K562 (cell line): ENCODE results near the gene STOM. TPM values are rescaled to one million over a fixed set of nuclear protein-coding genes. Genes with fewer than 3 reads are reported as not detected.
A peak's percentile ranks its signal among the peaks of the same experiment; 100 is the strongest.

ENCODE experiments used
- BCOR ChIP-seq: fragments of 450-650 bp; IDR thresholded peaks from 2 replicates; pipeline ENCODE4 v1.6.1; 2016
- HES1 ChIP-seq: fragments of 450-650 bp; IDR thresholded peaks from 2 replicates; pipeline ENCODE4 v1.6.1; 2016; ENCODE audit warnings: low read depth, mild to moderate bottlenecking, moderate library complexity
- HIVEP1 ChIP-seq: fragments of 250-450 bp; sonication (Bioruptor Pico); IDR thresholded peaks from 2 replicates; pipeline ENCODE4 v1.4.0; 2020; ENCODE audit warnings: mild to moderate bottlenecking
- HMGN3 ChIP-seq: IDR thresholded peaks from 2 replicates; pipeline ENCODE4 v1.6.1; 2011; ENCODE audit warnings: borderline replicate concordance, low read depth, mild to moderate bottlenecking, mixed read lengths, low read length; ENCODE audit not compliant: insufficient read length; ENCODE audit errors: extremely low read depth
- KDM5B ChIP-seq: fragments of 200-600 bp; sonication (generic); IDR thresholded peaks from 2 replicates; pipeline ENCODE4 v1.6.1; 2012; ENCODE audit warnings: low read depth, mild to moderate bottlenecking, moderate library complexity, low read length, control low read depth, inconsistent platforms; ENCODE audit not compliant: insufficient replicate concordance
- MIER1 ChIP-seq: fragments of 450-650 bp; IDR thresholded peaks from 2 replicates; pipeline ENCODE4 v1.6.1; 2016; ENCODE audit warnings: antibody characterized with exemption, mild to moderate bottlenecking, low read depth
- NFIC ChIP-seq: fragments of 450-650 bp; IDR thresholded peaks from 2 replicates; pipeline ENCODE4 v1.6.1; 2017; ENCODE audit warnings: mild to moderate bottlenecking, inconsistent platforms
- POLR2G ChIP-seq: fragments of 200-400 bp; formaldehyde crosslinking; IDR thresholded peaks from 2 replicates; pipeline ENCODE4 v1.6.1; 2017; ENCODE audit warnings: low read depth, mild to moderate bottlenecking, antibody characterized with exemption, low read length, moderate library complexity
- RBBP5 ChIP-seq: fragments of 200-600 bp; sonication (generic); IDR thresholded peaks from 2 replicates; pipeline ENCODE4 v1.6.1; 2012; ENCODE audit warnings: borderline replicate concordance, mild to moderate bottlenecking, low read length, control low read depth, inconsistent platforms; ENCODE audit not compliant: insufficient read depth, poor library complexity, severe bottlenecking
- RFX7 ChIP-seq: fragments of 250-450 bp; sonication (Bioruptor Pico); IDR thresholded peaks from 2 replicates; pipeline ENCODE4 v1.5.1; 2021; ENCODE audit warnings: mild to moderate bottlenecking
- SMARCE1 ChIP-seq: fragments of 450-650 bp; IDR thresholded peaks from 2 replicates; pipeline ENCODE4 v1.7.1; 2016; ENCODE audit warnings: mild to moderate bottlenecking
- STAT5B ChIP-seq: fragments of 250-450 bp; sonication (Bioruptor Pico); IDR thresholded peaks from 2 replicates; pipeline ENCODE4 v1.8.0; 2021; ENCODE audit warnings: mild to moderate bottlenecking, inconsistent platforms
- TEAD1 ChIP-seq, 2 experiments: fragments of 450-650 bp in 1 of 2; sonication (generic) in 1 of 2; formaldehyde crosslinking; IDR thresholded peaks; 2 replicates each; pipeline versions ENCODE4 v1.4.0 to v1.8.0; 2020 to 2022; ENCODE audit warnings: mild to moderate bottlenecking in 2 of 2, missing genetic modification reagents in 1 of 2
- TEAD4 ChIP-seq, 2 experiments: sonication (generic) in 1 of 2; formaldehyde crosslinking in 1 of 2; IDR thresholded peaks; 2 replicates each; pipeline versions ENCODE4 v1.6.1 to v1.8.0; 2012 to 2022; ENCODE audit warnings: borderline replicate concordance in 1 of 2, inconsistent platforms in 1 of 2, low read length in 1 of 2, mild to moderate bottlenecking in 1 of 2, missing genetic modification reagents in 1 of 2
- TGIF2 ChIP-seq: sonication (generic); formaldehyde crosslinking; IDR thresholded peaks from 2 replicates; pipeline ENCODE4 v1.8.1; 2022; ENCODE audit warnings: mild to moderate bottlenecking, missing genetic modification reagents, moderate library complexity
- ZBTB7A ChIP-seq: IDR thresholded peaks from 2 replicates; pipeline ENCODE4 v1.6.1; 2011; ENCODE audit warnings: low read depth, mild to moderate bottlenecking, low read length, moderate library complexity, borderline replicate concordance; ENCODE audit not compliant: control insufficient read depth
- ZNF830 ChIP-seq: fragments of 250-450 bp; sonication (Bioruptor Pico); IDR thresholded peaks from 2 replicates; pipeline ENCODE4 v1.5.0; 2021; ENCODE audit warnings: mild to moderate bottlenecking
- polyA plus RNA-seq, 8 experiments: library from polyadenylated mRNA; depleted of rRNA in 4 of 8; stranded (reverse) in 5 of 8; unstranded in 3 of 8; fragments of >200 nt; fragmentation: Nextera tagmentation in 2 of 8; fragmentation: Illumina TruSeq in 1 of 8; extraction: Ambion mirVana in 2 of 8; extraction: Trizol in 1 of 8; gene quantifications; 2 replicates each; pipeline versions ENCODE4 v1.2.1 to v1.2.3, GENCODE V29; 2011 to 2014; ENCODE audit warnings: inconsistent platforms in 1 of 8, missing spikeins in 1 of 8
- total RNA-seq, 7 experiments: library from RNA; depleted of rRNA in 6 of 7; stranded (reverse); fragments of >200 nt in 6 of 7; fragmentation: Illumina TruSeq in 2 of 7; extraction: Trizol in 2 of 7; gene quantifications; 2 replicates each; pipeline versions ENCODE4 v1.2.1 to v1.2.3, GENCODE V29; 2011 to 2021; ENCODE audit warnings: low replicate concordance in 1 of 7
- TF ChIP-seq, protein P1 (sequence below), 2 experiments: fragments of 450-650 bp; conservative IDR thresholded peaks; 2 replicates each; pipeline ENCODE4 v1.6.1; 2017; ENCODE audit warnings: mild to moderate bottlenecking in 2 of 2, moderate library complexity in 2 of 2
- TF ChIP-seq, protein P2 (sequence below): fragments of 250-450 bp; sonication (Bioruptor Pico); IDR thresholded peaks from 2 replicates; pipeline ENCODE4 v1.8.0; 2022; ENCODE audit warnings: moderate library complexity, mild to moderate bottlenecking, inconsistent platforms
- TF ChIP-seq, protein P3 (sequence below): sonication (generic); formaldehyde crosslinking; IDR thresholded peaks from 2 replicates; pipeline ENCODE4 v1.8.0; 2022; ENCODE audit warnings: missing genetic modification reagents, mild to moderate bottlenecking, moderate library complexity, borderline replicate concordance
- TF ChIP-seq, protein P4 (sequence below), 2 experiments: fragments of 450-650 bp in 1 of 2; sonication (generic) in 1 of 2; formaldehyde crosslinking in 1 of 2; IDR thresholded peaks in 1 of 2; conservative IDR thresholded peaks in 1 of 2; 2 replicates each; pipeline versions ENCODE4 v1.6.1 to v1.8.1; 2016 to 2023; ENCODE audit warnings: mild to moderate bottlenecking in 2 of 2, moderate library complexity in 2 of 2, inconsistent platforms in 1 of 2, missing genetic modification reagents in 1 of 2

The STOM gene
- total and polyA plus RNA-seq, 9 of the 15 experiments (the other 6 are each of a cell fraction or from before 2014, with no cell fraction given) = 23.2 to 140 (median 43.9) TPM

GRCh38 chr9:121369595-121370265 lies at the start of gene STOM (continued):
- TF ChIP-seq HMGN3 (peak; percentile 44), TGIF2 (CRISPR knock-in tag) (peak; percentile 97), MIER1 (no peak), HIVEP1 (CRISPR knock-in tag) (no peak), RFX7 (CRISPR knock-in tag) (no peak), TEAD4 (IDR thresholded peaks at IDR 0.05; ENCODE audit: low read length) (no peak), TEAD4 (CRISPR knock-in tag; IDR thresholded peaks at IDR 0.05; ENCODE audit: borderline replicate concordance) (peak; percentile 73; the same call in 1 of the 2 replicates), BCOR (peak; percentile 28; the same call in 1 of the 2 replicates), HES1 (0 out of 2 replicates have a peak, but pooled peaks have one; percentile 34), POLR2G (peak; percentile 93), ZBTB7A (peak; percentile 43; the same call in 1 of the 2 replicates), TEAD1 (CRISPR knock-in tag; IDR thresholded peaks at IDR 0.05) (0 out of 4 replicates have a peak, but pooled peaks of 1 of the 2 experiments have one; percentile 75), ZNF830 (0 out of 2 replicates have a peak, but pooled peaks have one; percentile 64), NFIC (peak; percentile 86), SMARCE1 (0 out of 2 replicates have a peak, but pooled peaks have one; percentile 48), KDM5B (peak; percentile 92), RBBP5 (peak; percentile 92), STAT5B (no peak)
- TF ChIP-seq, protein P1, sequence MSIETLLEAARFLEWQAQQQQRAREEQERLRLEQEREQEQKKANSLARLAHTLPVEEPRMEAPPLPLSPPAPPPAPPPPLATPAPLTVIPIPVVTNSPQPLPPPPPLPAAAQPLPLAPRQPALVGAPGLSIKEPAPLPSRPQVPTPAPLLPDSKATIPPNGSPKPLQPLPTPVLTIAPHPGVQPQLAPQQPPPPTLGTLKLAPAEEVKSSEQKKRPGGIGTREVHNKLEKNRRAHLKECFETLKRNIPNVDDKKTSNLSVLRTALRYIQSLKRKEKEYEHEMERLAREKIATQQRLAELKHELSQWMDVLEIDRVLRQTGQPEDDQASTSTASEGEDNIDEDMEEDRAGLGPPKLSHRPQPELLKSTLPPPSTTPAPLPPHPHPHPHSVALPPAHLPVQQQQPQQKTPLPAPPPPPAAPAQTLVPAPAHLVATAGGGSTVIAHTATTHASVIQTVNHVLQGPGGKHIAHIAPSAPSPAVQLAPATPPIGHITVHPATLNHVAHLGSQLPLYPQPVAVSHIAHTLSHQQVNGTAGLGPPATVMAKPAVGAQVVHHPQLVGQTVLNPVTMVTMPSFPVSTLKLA (conservative IDR thresholded peaks at IDR 0.05) = peak; percentile 74 to 86
- TF ChIP-seq, protein P2, sequence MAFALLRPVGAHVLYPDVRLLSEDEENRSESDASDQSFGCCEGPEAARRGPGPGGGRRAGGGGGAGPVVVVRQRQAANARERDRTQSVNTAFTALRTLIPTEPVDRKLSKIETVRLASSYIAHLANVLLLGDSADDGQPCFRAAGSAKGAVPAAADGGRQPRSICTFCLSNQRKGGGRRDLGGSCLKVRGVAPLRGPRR (CRISPR knock-in tag) = no peak
- TF ChIP-seq, protein P3, sequence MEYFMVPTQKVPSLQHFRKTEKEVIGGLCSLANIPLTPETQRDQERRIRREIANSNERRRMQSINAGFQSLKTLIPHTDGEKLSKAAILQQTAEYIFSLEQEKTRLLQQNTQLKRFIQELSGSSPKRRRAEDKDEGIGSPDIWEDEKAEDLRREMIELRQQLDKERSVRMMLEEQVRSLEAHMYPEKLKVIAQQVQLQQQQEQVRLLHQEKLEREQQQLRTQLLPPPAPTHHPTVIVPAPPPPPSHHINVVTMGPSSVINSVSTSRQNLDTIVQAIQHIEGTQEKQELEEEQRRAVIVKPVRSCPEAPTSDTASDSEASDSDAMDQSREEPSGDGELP (CRISPR knock-in tag) = peak; percentile 25; the same call in 1 of the 2 replicates
- TF ChIP-seq, protein P4, sequence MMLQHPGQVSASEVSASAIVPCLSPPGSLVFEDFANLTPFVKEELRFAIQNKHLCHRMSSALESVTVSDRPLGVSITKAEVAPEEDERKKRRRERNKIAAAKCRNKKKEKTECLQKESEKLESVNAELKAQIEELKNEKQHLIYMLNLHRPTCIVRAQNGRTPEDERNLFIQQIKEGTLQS (IDR thresholded peaks at IDR 0.05) = no peak
- TF ChIP-seq, protein P4 (CRISPR knock-in tag; conservative IDR thresholded peaks at IDR 0.05) = 0 out of 2 replicates have a peak, but pooled peaks have one; percentile 0
